ENCODE results near the gene KLF3.

- no peak for TF ChIP-seq EZH2phosphoT487 (IDR thresholded peaks at IDR 0.05; ENCODE audit: insufficient read depth, low read depth)
- no peak for TF ChIP-seq EZH2 (IDR thresholded peaks at IDR 0.05; ENCODE audit: insufficient read depth, poor library complexity, severe bottlenecking)
Observed at GRCh38 chr4:38716256-38716655, 52.3 kb downstream of the KLF3 start.
